ENCODE data around the gene OLFML2B. TPM values are rescaled to one million over a fixed set of nuclear protein-coding genes. Genes with fewer than 3 reads are reported as not detected.

The OLFML2B gene
- total and polyA plus RNA-seq, 2 of the 13 experiments (the other 11 are each of a cell fraction or from before 2014, with no cell fraction given) = not detected

DNA sequence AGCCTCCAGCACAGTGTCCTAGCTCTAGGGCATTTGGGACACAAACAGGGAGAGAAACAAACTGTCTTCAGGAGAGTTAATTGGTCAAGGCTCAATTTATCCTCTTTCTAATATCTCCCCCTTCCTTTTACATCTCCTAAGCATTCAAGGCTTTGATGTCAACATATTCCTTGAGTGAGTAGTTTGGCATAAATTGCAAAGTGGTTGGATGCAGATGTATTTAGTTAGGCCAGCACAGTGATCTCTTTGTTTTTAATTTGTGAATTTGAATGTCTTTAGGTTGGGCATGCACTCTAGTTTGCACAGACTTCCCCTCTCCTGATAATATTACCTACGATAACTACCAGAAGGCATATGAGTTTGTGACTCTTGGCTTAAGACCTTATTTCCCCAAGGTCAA is 12.5 kb upstream of the OLFML2B start (continued):
- TF ChIP-seq SETDB1 (CRISPR knock-in tag; IDR thresholded peaks at IDR 0.05; ENCODE audit: borderline replicate concordance) (no peak), ZNF136 (CRISPR knock-in tag; IDR thresholded peaks at IDR 0.05; ENCODE audit: low read depth) (no peak), ZBTB7A (CRISPR knock-in tag; IDR thresholded peaks at IDR 0.05) (no peak), HHEX (CRISPR knock-in tag; IDR thresholded peaks at IDR 0.05) (no peak), CREB3 (CRISPR knock-in tag; IDR thresholded peaks at IDR 0.05) (no peak), ZNF44 (CRISPR knock-in tag; IDR thresholded peaks at IDR 0.05) (no peak), ZNF614 (CRISPR knock-in tag; IDR thresholded peaks at IDR 0.05; ENCODE audit: borderline replicate concordance) (no peak), MXD3 (CRISPR knock-in tag; IDR thresholded peaks at IDR 0.05) (no peak), ZNF713 (CRISPR knock-in tag; IDR thresholded peaks at IDR 0.05) (no peak)
- TF ChIP-seq, protein P1, sequence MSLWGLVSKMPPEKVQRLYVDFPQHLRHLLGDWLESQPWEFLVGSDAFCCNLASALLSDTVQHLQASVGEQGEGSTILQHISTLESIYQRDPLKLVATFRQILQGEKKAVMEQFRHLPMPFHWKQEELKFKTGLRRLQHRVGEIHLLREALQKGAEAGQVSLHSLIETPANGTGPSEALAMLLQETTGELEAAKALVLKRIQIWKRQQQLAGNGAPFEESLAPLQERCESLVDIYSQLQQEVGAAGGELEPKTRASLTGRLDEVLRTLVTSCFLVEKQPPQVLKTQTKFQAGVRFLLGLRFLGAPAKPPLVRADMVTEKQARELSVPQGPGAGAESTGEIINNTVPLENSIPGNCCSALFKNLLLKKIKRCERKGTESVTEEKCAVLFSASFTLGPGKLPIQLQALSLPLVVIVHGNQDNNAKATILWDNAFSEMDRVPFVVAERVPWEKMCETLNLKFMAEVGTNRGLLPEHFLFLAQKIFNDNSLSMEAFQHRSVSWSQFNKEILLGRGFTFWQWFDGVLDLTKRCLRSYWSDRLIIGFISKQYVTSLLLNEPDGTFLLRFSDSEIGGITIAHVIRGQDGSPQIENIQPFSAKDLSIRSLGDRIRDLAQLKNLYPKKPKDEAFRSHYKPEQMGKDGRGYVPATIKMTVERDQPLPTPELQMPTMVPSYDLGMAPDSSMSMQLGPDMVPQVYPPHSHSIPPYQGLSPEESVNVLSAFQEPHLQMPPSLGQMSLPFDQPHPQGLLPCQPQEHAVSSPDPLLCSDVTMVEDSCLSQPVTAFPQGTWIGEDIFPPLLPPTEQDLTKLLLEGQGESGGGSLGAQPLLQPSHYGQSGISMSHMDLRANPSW (CRISPR knock-in tag; IDR thresholded peaks at IDR 0.05; ENCODE audit: borderline replicate concordance) = no peak
